Testis (tissue), 2 donors: ENCODE measurements around the gene AS3MT.

Source experiments
- CTCF ChIP-seq, 3 experiments: fragments of 450-650 bp in 2 of 3; fragments of 200-600 bp in 1 of 3; sonication (generic) in 1 of 3; IDR thresholded peaks; one replicate each; pipeline ENCODE4 v1.5.1; 2016 to 2019; ENCODE audit warnings: antibody characterized with exemption in 3 of 3, mild to moderate bottlenecking in 2 of 3, moderate library complexity in 1 of 3
- POLR2A ChIP-seq: fragments of 450-650 bp; IDR thresholded peaks from one replicate; pipeline ENCODE4 v1.6.1; 2017; ENCODE audit warnings: antibody characterized with exemption, mild to moderate bottlenecking, moderate library complexity

- TF ChIP-seq CTCF (IDR thresholded peaks at IDR 0.05) = peak; percentile 77 to 82 (median 77)
- no peak for TF ChIP-seq POLR2A
Observed at GRCh38 chr10:102835007-102835482, 34.2 kb upstream of the AS3MT start.
